ENCODE data around the gene PRKAR1B.
"Not testable (repeated sequence)": the region's sequence is repeated elsewhere in the genome, so short reads cannot be mapped to it uniquely, and the experiment has no call there.

PRKAR1B gene

DNA sequence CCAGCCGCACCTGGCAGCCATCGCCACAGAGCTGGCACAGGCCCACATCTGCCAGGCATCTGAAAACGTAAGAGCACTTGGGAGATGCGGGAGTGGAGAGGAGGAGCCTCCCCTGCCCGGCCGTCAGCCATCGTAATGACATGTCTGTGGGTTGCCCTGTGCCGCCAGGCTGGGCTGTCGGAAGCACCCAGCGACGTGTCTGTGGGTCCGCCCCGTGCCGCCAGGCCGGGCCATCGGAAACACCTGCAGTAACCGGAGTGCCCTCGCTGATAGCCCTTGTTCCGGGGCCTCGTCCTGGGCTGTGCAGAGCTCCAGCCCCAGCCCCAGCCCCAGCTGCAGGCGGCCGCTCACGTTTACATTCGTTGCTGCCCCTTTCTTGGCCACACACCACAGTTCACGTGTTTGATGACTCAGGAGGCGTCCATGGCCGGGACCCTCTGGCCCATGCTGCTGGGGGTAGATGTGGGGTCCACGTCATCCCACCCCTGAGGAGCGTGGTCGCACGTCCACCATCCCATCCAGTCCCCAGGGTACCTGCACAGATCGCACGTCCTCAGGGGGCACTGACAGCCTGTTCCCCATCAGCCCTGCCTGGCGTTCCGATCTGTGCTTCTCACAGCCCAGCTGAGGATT, 30.0 kb upstream of the PRKAR1B start:
- no peak for DNase-seq

GRCh38 chr7:756231-756927, 29.3 kb upstream of the PRKAR1B start:
- DNase-seq, result no peak

DNA sequence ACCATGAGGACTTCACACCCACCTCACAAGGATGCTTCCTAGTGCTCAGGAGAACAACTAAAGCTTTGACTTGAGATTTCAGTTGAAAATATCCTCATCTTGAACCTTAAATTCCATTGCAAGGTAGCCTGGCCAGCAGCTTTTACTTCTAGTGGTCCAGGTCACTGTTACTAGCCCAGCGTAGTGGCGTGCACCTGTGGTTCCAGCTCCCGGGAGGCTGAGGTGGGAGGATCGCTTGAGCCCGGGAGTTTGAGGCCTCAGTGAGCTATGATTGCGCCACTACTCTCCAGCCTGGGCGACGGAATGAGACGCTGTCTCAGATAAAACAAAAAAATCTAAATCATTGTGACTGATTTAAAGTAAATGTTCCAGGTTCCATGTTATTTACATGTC, 28.3 kb upstream of the PRKAR1B start:
- DNase-seq, result no peak

DNA sequence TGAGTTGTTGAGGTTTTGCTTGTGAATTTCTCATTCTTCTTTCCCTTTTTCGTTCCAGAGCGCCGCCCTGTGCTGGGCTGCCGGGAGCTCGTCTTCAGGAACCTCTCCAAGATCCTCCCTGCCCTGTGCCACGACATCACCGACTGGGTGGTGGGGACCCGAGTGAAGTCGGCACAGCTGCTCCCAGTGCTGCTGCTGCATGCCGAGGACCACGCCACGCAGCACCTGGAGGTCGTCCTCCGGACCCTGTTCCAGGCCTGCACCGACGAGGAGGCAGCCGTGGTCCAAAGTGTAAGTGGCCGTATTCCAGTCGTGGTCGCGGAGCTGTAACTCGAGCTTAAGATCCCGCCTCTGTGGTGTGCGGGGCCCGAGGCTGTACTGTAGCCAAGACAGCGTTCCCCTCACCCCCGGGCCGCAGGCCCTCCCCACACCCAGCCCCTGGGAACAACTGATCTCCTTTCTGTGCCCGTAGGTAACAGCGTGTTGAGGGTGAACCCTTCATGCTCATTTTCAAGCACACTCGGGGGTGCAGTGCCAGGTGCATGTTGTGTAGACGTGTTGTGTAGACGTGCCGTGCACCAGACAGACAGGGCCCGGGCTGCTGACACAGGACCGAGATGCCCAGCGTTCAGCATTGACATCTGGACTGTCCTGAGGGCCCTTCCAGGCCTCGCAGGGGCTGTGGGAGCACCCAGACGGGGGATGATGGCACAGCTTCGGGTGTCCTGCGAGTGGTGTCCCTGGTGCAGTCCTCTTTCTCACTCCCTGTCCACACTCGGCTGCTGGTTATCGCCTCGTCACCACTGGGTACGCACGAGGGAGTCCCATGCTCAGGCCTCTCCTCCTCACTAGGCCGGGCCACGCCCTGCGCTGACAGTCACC, 27.7 kb upstream of the PRKAR1B start:
- DNase-seq, result no peak

DNA sequence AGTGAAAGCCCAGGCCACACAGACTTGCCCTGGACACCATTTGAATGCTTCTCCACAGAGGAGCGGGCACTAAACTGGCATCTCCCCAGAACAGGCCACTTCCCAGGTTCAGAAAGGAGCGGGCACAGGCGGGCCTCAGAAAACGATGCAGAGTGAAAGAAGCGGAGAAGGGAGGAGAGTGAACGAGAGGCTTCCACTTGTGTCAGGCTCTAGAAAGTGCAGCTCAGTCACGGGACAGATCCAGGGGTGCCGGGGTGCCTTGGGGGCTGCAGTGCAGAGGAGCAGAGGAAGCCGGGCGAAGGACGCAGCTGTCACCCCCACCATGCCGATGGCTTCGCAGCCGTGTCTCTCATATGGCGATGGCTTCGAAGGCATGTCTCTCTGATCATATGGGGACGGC, 26.1 kb upstream of the PRKAR1B start:
- no peak for DNase-seq

DNA sequence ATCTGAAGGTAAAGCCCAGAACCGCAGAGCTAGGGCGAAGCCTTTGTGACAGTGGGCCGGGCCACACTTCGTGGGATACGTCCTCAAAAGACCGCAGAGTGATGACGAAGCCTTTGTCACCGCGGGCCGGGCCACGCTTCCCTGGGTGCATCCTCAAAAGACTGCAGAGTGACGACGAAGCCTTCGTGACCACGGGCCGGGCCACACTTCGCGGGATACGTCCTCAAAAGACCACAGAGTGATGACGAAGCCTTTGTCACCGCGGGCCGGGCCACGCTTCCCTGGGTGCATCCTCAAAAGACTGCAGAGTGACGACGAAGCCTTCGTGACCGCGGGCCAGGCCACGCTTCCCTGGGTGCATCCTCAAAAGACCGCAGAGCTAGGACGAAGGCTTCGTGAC, 25.2 kb upstream of the PRKAR1B start:
- not testable (repeated sequence) for DNase-seq

- no peak for DNase-seq
These were observed 24.7 kb upstream of the PRKAR1B start for GRCh38 chr7:751826-752225.

GRCh38 chr7:750111-750905, 23.2 kb upstream of the PRKAR1B start:
- no peak for DNase-seq

GRCh38 chr7:749140-749551, 22.1 kb upstream of the PRKAR1B start:
- DNase-seq, result no peak

- no peak for DNase-seq
These were observed 21.4 kb upstream of the PRKAR1B start for GRCh38 chr7:748446-748845.

- no peak for DNase-seq
These were observed 20.1 kb upstream of the PRKAR1B start for GRCh38 chr7:747186-747585.

- DNase-seq, result no peak
These were observed 19.3 kb upstream of the PRKAR1B start for GRCh38 chr7:746155-747061.

DNA sequence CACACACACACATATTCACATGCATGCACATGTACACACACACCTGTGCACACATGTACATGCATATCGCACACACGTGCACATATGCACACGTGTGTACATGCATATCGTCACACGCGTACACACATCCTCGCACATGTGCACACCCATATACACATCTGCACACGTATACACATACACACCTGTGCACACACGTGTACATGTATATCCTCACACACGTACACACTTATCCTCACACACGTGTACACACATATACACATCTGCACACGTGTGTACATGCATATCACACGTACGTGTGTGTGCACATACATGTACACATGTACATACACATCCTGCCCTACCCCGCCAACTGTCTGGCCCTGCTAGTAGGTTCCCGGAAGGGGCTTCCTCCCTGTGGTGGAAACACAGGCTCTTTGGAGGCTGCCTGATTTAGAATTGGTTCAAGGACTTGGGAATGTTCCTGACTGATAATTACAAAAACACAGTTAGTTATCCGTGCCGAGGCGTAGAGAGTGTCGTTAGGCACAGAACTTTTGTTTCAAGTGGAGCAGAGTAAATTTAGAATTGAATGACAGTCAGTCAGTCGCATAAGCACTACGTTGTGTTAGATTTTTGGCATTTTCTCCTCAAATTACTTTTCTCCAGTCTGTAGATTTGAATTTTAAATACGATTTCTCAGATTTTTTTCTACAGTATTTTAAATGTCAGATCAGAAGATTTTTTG, 18.5 kb upstream of the PRKAR1B start:
- DNase-seq, result no peak

- no peak for DNase-seq
These were observed 17.9 kb upstream of the PRKAR1B start for GRCh38 chr7:744854-745430.

DNA sequence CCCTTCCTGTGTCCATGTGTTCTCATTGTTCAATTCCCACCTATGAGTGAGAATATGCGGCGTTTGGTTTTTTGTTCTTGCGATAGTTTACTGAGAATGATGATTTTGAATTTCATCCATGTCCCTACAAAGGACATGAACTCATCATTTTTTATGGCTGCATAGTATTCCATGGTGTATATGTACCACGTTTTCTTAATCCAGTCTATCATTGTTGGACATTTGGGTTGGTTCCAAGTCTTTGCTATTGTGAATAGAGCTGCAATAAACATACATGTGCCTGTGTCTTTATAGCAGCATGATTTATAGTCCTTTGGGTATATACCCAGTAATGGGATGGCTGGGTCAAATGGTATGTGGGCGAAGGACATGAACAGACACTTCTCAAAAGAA, 17.0 kb upstream of the PRKAR1B start:
- not testable (repeated sequence) for DNase-seq

GRCh38 chr7:743341-744127, 16.5 kb upstream of the PRKAR1B start:
- DNase-seq, result not testable (repeated sequence)

- DNase-seq, result no peak
These were observed 15.7 kb upstream of the PRKAR1B start for GRCh38 chr7:742791-743190.

- DNase-seq, result no peak
These were observed 14.8 kb upstream of the PRKAR1B start for GRCh38 chr7:741850-742249.

GRCh38 chr7:741191-741671, 14.2 kb upstream of the PRKAR1B start:
- DNase-seq, result no peak
